C4-2B (cell line): ENCODE results near the gene STEAP3.

Source experiments
- H3K27ac ChIP-seq: fragments of 450-650 bp; 2 replicates; pipeline ENCODE4 v1.5.1; 2017
- ZFX ChIP-seq: fragments of 450-650 bp; IDR thresholded peaks from 2 replicates; pipeline ENCODE4 v1.6.1; 2017
- TF ChIP-seq, protein P1 (sequence below): fragments of 450-650 bp; conservative IDR thresholded peaks from 2 replicates; pipeline ENCODE4 v1.5.1; 2017; ENCODE audit warnings: mild to moderate bottlenecking

Gene STEAP3

DNA sequence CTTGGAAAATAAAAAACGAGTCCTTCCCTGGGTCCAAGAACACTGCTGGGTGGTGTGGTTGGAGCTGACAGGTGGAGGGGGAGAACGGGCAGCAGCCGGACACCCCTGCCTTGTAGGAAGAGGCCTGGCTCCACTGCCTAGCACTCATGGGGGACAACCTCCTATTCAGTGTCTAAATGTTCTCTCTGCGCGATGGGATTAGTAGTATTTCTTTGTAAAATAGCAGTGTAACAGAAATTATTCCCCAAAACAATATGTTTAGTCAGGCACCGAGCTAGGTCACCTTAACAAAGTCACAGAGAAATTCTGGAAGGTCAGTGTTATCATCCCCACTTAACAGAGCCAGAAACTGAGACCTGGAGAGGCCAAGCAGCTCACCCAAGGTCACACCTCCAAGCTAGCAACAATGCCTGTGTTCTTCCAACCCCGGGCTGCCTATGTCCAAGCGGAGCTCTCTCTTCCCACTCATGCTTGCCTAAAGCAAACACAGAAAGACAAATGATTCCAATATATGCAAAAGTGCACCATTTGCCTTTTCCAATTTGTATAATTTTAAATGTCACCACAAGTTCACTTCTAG is 68.0 kb downstream of the STEAP3 start:
- TF ChIP-seq, protein P1, sequence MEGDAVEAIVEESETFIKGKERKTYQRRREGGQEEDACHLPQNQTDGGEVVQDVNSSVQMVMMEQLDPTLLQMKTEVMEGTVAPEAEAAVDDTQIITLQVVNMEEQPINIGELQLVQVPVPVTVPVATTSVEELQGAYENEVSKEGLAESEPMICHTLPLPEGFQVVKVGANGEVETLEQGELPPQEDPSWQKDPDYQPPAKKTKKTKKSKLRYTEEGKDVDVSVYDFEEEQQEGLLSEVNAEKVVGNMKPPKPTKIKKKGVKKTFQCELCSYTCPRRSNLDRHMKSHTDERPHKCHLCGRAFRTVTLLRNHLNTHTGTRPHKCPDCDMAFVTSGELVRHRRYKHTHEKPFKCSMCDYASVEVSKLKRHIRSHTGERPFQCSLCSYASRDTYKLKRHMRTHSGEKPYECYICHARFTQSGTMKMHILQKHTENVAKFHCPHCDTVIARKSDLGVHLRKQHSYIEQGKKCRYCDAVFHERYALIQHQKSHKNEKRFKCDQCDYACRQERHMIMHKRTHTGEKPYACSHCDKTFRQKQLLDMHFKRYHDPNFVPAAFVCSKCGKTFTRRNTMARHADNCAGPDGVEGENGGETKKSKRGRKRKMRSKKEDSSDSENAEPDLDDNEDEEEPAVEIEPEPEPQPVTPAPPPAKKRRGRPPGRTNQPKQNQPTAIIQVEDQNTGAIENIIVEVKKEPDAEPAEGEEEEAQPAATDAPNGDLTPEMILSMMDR = no peak
- no peak for TF ChIP-seq ZFX
- H3K27ac ChIP-seq = peak overlapping the region; percentile 71

DNA sequence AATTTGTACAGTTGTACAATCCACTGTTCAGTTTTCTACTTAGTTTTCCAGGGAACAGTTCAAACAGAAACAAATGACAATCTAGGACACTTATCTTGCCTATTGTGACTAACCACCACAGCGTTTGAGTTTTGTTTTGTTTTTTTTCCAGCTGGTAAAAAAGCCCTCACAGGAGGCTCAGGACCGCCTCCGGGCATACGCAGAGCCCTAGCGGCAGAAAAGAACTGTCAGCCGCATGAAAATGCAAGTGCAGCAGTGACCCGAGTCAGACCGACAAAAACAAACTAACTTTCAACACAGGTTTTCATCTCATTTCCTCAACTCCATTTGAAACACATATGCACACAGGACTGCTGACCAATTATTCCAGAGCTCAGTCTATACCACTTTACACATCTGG is 68.6 kb downstream of the STEAP3 start:
- TF ChIP-seq, protein P1 = peak; percentile 48
- TF ChIP-seq ZFX = no peak
- peak overlapping the region; percentile 71 for H3K27ac ChIP-seq

DNA sequence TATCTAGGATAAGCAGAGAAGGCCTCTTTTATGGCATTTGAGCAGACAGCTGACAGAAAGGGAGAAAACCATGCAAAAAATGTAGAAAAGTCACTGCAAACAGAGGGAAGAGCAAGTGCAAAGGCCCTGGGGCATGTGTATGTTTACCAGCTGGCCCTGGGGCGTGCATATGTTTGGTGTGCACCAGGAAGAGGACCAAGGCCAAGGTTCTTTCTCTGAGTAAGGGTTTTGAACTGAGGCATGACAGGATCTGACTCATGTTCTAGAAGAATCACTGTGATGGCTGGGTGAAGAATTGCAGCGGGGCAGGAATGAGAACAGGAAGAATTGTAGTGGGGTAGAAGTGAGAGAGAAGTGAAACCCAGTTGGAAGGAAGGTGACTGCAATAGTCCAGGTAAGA is 69.6 kb downstream of the STEAP3 start:
- peak overlapping the region; percentile 71; the same call in 1 of the 2 replicates for H3K27ac ChIP-seq
- no peak for TF ChIP-seq ZFX
- TF ChIP-seq, protein P1 = no peak

DNA sequence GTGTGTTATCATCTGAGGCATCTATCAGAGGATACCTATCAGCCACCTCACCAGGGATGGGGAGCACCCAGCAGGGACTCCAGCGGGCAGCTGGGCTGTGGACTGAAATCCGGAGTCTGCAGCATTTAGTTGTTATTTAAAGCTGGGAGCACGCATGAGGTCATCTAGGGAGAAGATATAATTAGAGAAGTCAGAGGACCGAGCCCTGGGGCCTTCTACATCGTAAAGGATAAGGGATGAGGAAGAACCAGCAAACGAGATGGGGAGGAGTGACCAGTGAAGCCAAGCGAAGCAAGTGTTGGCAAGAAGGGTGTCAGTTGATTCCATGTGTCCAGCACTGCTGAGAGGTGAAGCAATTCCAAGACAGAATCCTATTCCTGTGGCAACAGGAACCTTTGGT is 70.3 kb downstream of the STEAP3 start:
- TF ChIP-seq, protein P1 = no peak
- TF ChIP-seq ZFX = no peak
- H3K27ac ChIP-seq = peak overlapping the region; percentile 71

GRCh38 chr2:119294671-119295070 is 71.0 kb downstream of the STEAP3 start:
- TF ChIP-seq ZFX = no peak
- TF ChIP-seq, protein P1 = no peak
- peak overlapping the region; percentile 71 for H3K27ac ChIP-seq

DNA sequence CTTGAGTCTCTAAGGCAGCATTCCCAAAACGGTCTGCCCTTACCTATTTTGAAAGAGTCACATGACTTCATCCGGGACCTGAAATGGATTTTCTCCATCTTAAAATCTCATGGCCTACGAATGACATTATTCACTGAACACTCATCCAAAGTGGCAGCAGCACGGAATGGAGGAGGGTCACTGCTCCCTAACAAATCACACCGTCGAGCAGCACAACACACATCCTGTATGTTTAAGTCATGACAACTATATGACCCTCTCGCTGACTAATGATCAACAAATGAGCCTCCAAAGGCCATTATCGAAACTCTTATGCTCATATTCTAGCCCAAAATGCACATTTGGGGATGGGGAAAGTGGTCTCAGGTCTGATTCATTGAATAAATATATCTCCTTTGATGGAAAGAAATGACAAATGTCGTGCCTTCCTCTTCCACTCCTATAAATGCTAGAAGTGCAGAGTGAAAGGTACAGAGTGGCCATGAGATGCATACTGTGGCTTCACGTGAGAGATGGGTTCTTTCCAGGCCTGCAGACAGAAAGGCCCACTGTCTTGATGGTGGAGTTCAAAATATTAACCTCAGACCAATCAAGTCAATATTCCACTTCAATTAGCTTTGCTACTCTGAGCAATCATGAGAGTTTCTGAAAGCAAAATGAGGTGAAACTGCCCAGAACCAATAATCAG is 72.2 kb downstream of the STEAP3 start:
- TF ChIP-seq, protein P1 = no peak
- TF ChIP-seq ZFX = no peak
- no peak overlapping the region for H3K27ac ChIP-seq

DNA sequence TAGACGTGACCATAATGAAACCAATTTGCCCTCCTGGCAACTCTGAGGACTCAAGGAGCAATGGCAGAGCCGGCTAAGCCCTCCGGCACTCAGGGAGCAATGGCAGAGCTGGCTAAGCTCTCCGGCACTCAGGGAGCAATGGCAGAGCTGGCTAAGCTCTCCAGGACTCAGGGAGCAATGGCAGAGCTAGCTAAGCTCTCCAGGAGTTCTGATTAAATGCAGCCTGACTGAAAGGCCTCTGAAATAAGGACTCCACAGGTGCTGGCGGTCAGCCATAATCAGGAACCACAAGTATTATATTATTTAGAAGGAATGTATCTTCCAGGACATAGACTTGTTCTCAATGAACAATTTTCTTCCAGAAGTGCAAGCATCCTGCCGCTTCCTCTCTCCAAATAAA is 77.8 kb downstream of the STEAP3 start:
- H3K27ac ChIP-seq = no peak overlapping the region
- TF ChIP-seq ZFX = no peak
- TF ChIP-seq, protein P1 = no peak
